H9 (cell line): ENCODE data around the gene AIMP1. TPM values are rescaled to one million over a fixed set of nuclear protein-coding genes. Genes with fewer than 3 reads are reported as not detected.
A peak's percentile ranks its signal among the peaks of the same experiment; 100 is the strongest.

Experiments used
- DNase-seq: peaks from one replicate; pipeline ENCODE4 v3.0.0-alpha.2; 2017
- H2AFZ ChIP-seq: one replicate; pipeline ENCODE4 v1.6.1; 2013; ENCODE audit warnings: mild to moderate bottlenecking, low read length, control low read depth, moderate library complexity
- H2AK5ac ChIP-seq: 2 replicates; pipeline ENCODE4 v1.6.1; 2013; ENCODE audit warnings: low read length, control low read depth, mixed read lengths; ENCODE audit not compliant: insufficient read length
- H2BK120ac ChIP-seq: one replicate; pipeline ENCODE4 v1.6.1; 2013; ENCODE audit warnings: low read depth, mild to moderate bottlenecking, low read length, control low read depth, inconsistent platforms; ENCODE audit not compliant: poor library complexity, severe bottlenecking
- H2BK12ac ChIP-seq: 2 replicates; pipeline ENCODE4 v1.6.1; 2013; ENCODE audit warnings: low read length, control low read depth, mixed read lengths, low read depth; ENCODE audit not compliant: insufficient read length
- H2BK15ac ChIP-seq: 2 replicates; pipeline ENCODE4 v1.6.1; 2013; ENCODE audit warnings: low read depth, low read length, control low read depth
- H2BK20ac ChIP-seq: one replicate; pipeline ENCODE4 v1.6.1; 2013; ENCODE audit warnings: low read depth, mild to moderate bottlenecking, low read length, control low read depth, inconsistent platforms; ENCODE audit not compliant: poor library complexity, severe bottlenecking
- H2BK5ac ChIP-seq: 2 replicates; pipeline ENCODE4 v1.6.1; 2013; ENCODE audit warnings: low read length, control low read depth, mixed read lengths; ENCODE audit not compliant: insufficient read length
- H3K14ac ChIP-seq: 2 replicates; pipeline ENCODE4 v1.6.1; 2013; ENCODE audit warnings: low read length, control low read depth; ENCODE audit not compliant: insufficient read depth
- H3K18ac ChIP-seq: 2 replicates; pipeline ENCODE4 v1.6.1; 2013; ENCODE audit warnings: low read depth, mild to moderate bottlenecking, mixed read lengths, low read length, control low read depth; ENCODE audit not compliant: insufficient read length
- H3K23ac ChIP-seq: 2 replicates; pipeline ENCODE4 v1.6.1; 2013; ENCODE audit warnings: low read length, control low read depth, mixed read lengths, low read depth; ENCODE audit not compliant: insufficient read length
- H3K23me2 ChIP-seq: 2 replicates; pipeline ENCODE4 v1.6.1; 2013; ENCODE audit warnings: low read depth, mild to moderate bottlenecking, mixed read lengths, low read length, control low read depth; ENCODE audit not compliant: insufficient read length, poor library complexity, severe bottlenecking
- H3K27ac ChIP-seq: 2 replicates; pipeline ENCODE4 v1.5.1; 2013; ENCODE audit warnings: low read length, control low read depth, mixed read lengths, low read depth; ENCODE audit not compliant: insufficient read length
- H3K27me3 ChIP-seq: 2 replicates; pipeline ENCODE4 v1.6.1; 2013; ENCODE audit warnings: low read length, control low read depth, inconsistent platforms; ENCODE audit not compliant: insufficient read depth
- H3K4ac ChIP-seq: 2 replicates; pipeline ENCODE4 v1.6.1; 2013; ENCODE audit warnings: low read depth, mild to moderate bottlenecking, control low read depth, inconsistent platforms, low read length, moderate library complexity
- H3K4me1 ChIP-seq: 2 replicates; pipeline ENCODE4 v1.6.1; 2013; ENCODE audit warnings: low read length, control low read depth, inconsistent platforms; ENCODE audit not compliant: insufficient read depth
- H3K4me2 ChIP-seq: 2 replicates; pipeline ENCODE4 v1.6.1; 2013; ENCODE audit warnings: low read length, control low read depth, mixed read lengths; ENCODE audit not compliant: insufficient read length, insufficient read depth
- H3K56ac ChIP-seq: 2 replicates; pipeline ENCODE4 v1.6.1; 2013; ENCODE audit warnings: low read depth, mild to moderate bottlenecking, mixed read lengths, low read length, control low read depth; ENCODE audit not compliant: insufficient read length
- H3K79me1 ChIP-seq: 2 replicates; pipeline ENCODE4 v1.6.1; 2013; ENCODE audit warnings: low read depth, mild to moderate bottlenecking, moderate library complexity, low read length, control low read depth, inconsistent platforms; ENCODE audit not compliant: insufficient read depth, poor library complexity, severe bottlenecking
- H3K79me2 ChIP-seq: 2 replicates; pipeline ENCODE4 v1.6.1; 2013; ENCODE audit warnings: low read length, control low read depth, inconsistent platforms; ENCODE audit not compliant: insufficient read depth
- H3K9ac ChIP-seq: 2 replicates; pipeline ENCODE4 v1.6.1; 2013; ENCODE audit warnings: low read length, control low read depth, mixed read lengths; ENCODE audit not compliant: insufficient read length; ENCODE audit errors: extremely low read depth
- H3K9me3 ChIP-seq: one replicate; pipeline ENCODE4 v1.6.1; 2013; ENCODE audit warnings: low read depth, low read length, inconsistent platforms; ENCODE audit not compliant: control insufficient read depth
- H3T11ph ChIP-seq: one replicate; pipeline ENCODE4 v1.6.1; 2013; ENCODE audit warnings: mild to moderate bottlenecking, low read length, control low read depth, inconsistent platforms
- H4K20me1 ChIP-seq: one replicate; pipeline ENCODE4 v1.6.1; 2013; ENCODE audit not compliant: control insufficient read depth, insufficient read length, insufficient read depth
- H4K5ac ChIP-seq: 2 replicates; pipeline ENCODE4 v1.6.1; 2013; ENCODE audit warnings: low read depth, mild to moderate bottlenecking, mixed read lengths, low read length, control low read depth; ENCODE audit not compliant: insufficient read length
- H4K8ac ChIP-seq: replicated peaks from 2 replicates; pipeline ENCODE4 v1.6.1; 2013; ENCODE audit warnings: low read length, control low read depth, mixed read lengths, low read depth; ENCODE audit not compliant: insufficient read length
- H4K91ac ChIP-seq: 2 replicates; pipeline ENCODE4 v1.6.1; 2013; ENCODE audit warnings: low read depth, mild to moderate bottlenecking, moderate library complexity, mixed read lengths, low read length, control low read depth; ENCODE audit not compliant: insufficient read length
- H3K27ac Mint-ChIP-seq, 3 experiments: 2 replicates in 2 of 3; 3 replicates in 1 of 3; pipeline ENCODE4 v1.8.0; 2020 to 2021; ENCODE audit warnings: mixed read lengths in 3 of 3, mild to moderate bottlenecking in 1 of 3, moderate library complexity in 1 of 3
- H3K27me3 Mint-ChIP-seq: 2 replicates; pipeline ENCODE4 v1.8.0; 2021; ENCODE audit warnings: low read depth, mild to moderate bottlenecking, moderate library complexity, mixed read lengths
- H3K36me3 Mint-ChIP-seq, 3 experiments: 2 replicates in 2 of 3; 3 replicates in 1 of 3; pipeline ENCODE4 v1.8.0; 2020 to 2021; ENCODE audit warnings: low read depth in 3 of 3, mixed read lengths in 3 of 3; ENCODE audit not compliant: insufficient read depth in 1 of 3
- H3K4me1 Mint-ChIP-seq, 2 experiments: 2 replicates each; pipeline ENCODE4 v1.8.0; 2020; ENCODE audit warnings: mixed read lengths in 2 of 2
- H3K4me3 Mint-ChIP-seq, 2 experiments: 2 replicates in 1 of 2; 3 replicates in 1 of 2; pipeline ENCODE4 v1.8.0; 2020 to 2021; ENCODE audit warnings: mild to moderate bottlenecking in 2 of 2, mixed read lengths in 2 of 2, moderate library complexity in 1 of 2
- H3K9me3 Mint-ChIP-seq, 2 experiments: 2 replicates in 1 of 2; 3 replicates in 1 of 2; pipeline ENCODE4 v1.8.0; 2020; ENCODE audit warnings: mild to moderate bottlenecking in 2 of 2, mixed read lengths in 2 of 2, moderate library complexity in 1 of 2
- WGBS: extraction: QIAGEN DNeasy Blood & Tissue Kit; methylation state at CpG from one replicate; pipeline ENCODE4 v1.1.7; 2013; ENCODE audit warnings: missing lambda C conversion rate, low lambda C conversion rate, mixed read lengths; ENCODE audit not compliant: insufficient read length; ENCODE audit errors: extremely low coverage; 5-methylcytosine and 5-hydroxymethylcytosine counted together
- total RNA-seq: library from RNA; stranded (reverse); gene quantifications from 2 replicates; pipeline ENCODE4 v1.2.1, GENCODE V29; 2021
- TF ChIP-seq, protein P1 (sequence below): fragments of 200-600 bp; sonication (generic); conservative IDR thresholded peaks from 3 replicates; pipeline ENCODE4 v1.8.0; 2021; ENCODE audit warnings: antibody characterized with exemption, mild to moderate bottlenecking

The AIMP1 gene
- total RNA-seq, 1 experiment from 2014 or later, result 36.8 TPM

DNA sequence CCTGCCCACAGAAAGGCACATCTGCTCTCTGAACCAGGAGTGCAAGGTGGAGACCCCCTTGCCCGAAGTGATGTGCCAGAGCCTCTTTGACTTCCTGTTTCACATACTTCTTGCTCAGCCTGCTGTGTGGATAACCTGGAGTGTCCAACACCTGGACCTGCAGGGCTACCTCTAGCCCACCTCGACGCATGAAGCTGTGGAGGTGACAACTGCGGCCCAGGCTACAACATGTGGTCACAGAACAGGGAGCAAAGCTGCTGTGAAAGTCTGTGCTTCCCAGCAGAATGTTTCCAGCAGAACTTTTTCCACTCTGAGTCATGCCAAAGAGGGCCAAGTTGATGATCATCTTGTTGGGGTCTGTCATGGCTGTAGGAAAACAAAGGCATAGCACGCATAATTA is 50.7 kb downstream of the AIMP1 start:
- H4K8ac ChIP-seq, result no peak overlapping the region
- H2BK5ac ChIP-seq, result no peak overlapping the region
- no peak overlapping the region for H2BK15ac ChIP-seq
- H3K18ac ChIP-seq, result no peak overlapping the region
- H3K9ac ChIP-seq, result no peak overlapping the region
- H3K27ac ChIP-seq, result no peak overlapping the region
- no peak overlapping the region; the same call in 1 of the 2 replicates for H3K14ac ChIP-seq
- H2BK20ac ChIP-seq, result no peak overlapping the region
- H4K91ac ChIP-seq, result no peak overlapping the region
- H3K23ac ChIP-seq, result no peak overlapping the region
- H3K9me3 ChIP-seq, result no peaks in the 10 kb centered on the region
- Mint-ChIP-seq H3K27me3 (no peaks in the 10 kb centered on the region), H3K4me1 (peaks cover 0 to 6% of the 10 kb centered on the region in 2 experiments; a peak in 2 of 4 replicates), H3K9me3 (no peaks in the 10 kb centered on the region), H3K4me3 (no peak overlapping the region), H3K36me3 (no peaks in the 10 kb centered on the region), H3K27ac (no peak overlapping the region)
- no peaks in the 10 kb centered on the region for H4K20me1 ChIP-seq
- H2AFZ ChIP-seq, result peak overlapping the region; percentile 29
- no peak overlapping the region for H4K5ac ChIP-seq
- no peak overlapping the region for H3T11ph ChIP-seq
- H2BK120ac ChIP-seq, result no peak overlapping the region
- no peaks in the 10 kb centered on the region for H3K27me3 ChIP-seq
- H3K79me2 ChIP-seq, result no peaks in the 10 kb centered on the region
- H3K23me2 ChIP-seq, result no peaks in the 10 kb centered on the region
- H3K4me1 ChIP-seq, result no peaks in the 10 kb centered on the region
- H3K79me1 ChIP-seq, result no peaks in the 10 kb centered on the region
- no CpG with 5 or more reads among the region's 5 CpGs for WGBS
- TF ChIP-seq, protein P1, sequence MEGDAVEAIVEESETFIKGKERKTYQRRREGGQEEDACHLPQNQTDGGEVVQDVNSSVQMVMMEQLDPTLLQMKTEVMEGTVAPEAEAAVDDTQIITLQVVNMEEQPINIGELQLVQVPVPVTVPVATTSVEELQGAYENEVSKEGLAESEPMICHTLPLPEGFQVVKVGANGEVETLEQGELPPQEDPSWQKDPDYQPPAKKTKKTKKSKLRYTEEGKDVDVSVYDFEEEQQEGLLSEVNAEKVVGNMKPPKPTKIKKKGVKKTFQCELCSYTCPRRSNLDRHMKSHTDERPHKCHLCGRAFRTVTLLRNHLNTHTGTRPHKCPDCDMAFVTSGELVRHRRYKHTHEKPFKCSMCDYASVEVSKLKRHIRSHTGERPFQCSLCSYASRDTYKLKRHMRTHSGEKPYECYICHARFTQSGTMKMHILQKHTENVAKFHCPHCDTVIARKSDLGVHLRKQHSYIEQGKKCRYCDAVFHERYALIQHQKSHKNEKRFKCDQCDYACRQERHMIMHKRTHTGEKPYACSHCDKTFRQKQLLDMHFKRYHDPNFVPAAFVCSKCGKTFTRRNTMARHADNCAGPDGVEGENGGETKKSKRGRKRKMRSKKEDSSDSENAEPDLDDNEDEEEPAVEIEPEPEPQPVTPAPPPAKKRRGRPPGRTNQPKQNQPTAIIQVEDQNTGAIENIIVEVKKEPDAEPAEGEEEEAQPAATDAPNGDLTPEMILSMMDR, result no peak
- no peak overlapping the region for H3K4ac ChIP-seq
- H3K4me2 ChIP-seq, result no peak overlapping the region
- H2BK12ac ChIP-seq, result no peak overlapping the region
- DNase-seq, result no peak
- no peak overlapping the region for H2AK5ac ChIP-seq
- no peak overlapping the region for H3K56ac ChIP-seq
